HCEC 1CT (cell line): Measurements from ENCODE around the gene SLC12A6.
"Not testable (repeated sequence)": the region's sequence is repeated elsewhere in the genome, so short reads cannot be mapped to it uniquely, and the experiment has no call there.

ENCODE experiments used
- DNase-seq: peaks from one replicate; pipeline ENCODE4 v3.0.0-alpha.2; 2017

The SLC12A6 gene

DNA sequence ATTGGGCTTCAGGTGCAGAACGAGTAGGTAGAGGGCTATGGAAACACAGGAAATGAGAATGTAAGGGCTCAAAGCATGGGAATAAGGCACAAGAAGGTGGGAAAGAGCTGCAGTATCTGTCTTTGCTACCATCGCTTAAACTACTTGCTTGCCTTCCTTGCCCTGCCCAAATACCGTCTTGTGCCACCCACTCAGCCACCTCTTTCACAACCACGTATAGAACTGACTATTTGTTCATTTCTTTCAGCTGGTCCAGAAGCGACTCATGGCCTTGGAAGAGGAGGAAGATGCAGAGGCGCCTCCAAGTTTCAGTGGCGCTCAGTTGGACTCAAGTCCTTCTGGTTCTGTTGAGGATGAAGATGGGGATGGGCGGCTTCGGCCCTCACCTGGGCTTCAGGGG is 17.7 kb upstream of the SLC12A6 start:
- no peak for DNase-seq

DNA sequence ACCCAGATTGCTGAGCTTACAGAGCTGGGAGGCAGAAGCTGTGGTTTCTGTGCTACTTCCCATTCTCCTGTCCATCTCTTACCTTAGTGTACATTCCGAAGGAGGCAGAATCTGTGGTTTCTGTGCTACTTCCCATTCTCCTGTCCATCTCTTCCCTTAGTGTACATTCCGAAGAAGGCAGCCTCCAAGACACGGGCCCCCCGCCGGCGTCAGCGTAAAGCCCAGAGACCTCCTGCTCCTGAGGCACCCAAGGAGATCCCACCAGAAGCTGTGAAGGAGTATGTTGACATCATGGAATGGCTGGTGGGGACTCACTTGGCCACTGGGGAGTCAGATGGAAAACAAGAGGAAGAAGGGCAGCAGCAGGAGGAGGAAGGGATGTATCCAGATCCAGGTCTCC is 16.7 kb upstream of the SLC12A6 start:
- DNase-seq: no peak

DNA sequence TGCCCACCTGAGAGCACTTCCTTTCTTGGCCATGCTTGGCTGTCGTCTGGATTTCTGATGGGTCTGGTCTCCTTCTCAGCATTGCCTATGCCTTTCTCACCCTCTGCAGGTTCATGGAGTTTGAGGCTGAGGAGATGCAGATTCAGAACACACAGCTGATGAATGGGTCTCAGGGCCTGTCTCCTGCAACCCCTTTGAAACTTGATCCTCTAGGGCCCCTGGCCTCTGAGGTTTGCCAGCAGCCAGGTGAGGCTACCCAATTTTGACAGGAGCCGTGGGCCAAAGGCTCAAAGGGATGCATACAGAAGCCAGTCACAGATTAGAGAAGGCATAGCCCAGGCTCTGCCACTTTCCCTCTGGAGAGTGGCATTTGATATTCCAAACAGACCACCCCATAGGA is 16.0 kb upstream of the SLC12A6 start:
- no peak for DNase-seq

- not testable (repeated sequence) for DNase-seq
These were observed 15.4 kb upstream of the SLC12A6 start for GRCh38 chr15:34352996-34353395.

GRCh38 chr15:34349769-34350168 is 12.2 kb upstream of the SLC12A6 start:
- no peak for DNase-seq

GRCh38 chr15:34348735-34349300 is 11.2 kb upstream of the SLC12A6 start:
- no peak for DNase-seq

DNA sequence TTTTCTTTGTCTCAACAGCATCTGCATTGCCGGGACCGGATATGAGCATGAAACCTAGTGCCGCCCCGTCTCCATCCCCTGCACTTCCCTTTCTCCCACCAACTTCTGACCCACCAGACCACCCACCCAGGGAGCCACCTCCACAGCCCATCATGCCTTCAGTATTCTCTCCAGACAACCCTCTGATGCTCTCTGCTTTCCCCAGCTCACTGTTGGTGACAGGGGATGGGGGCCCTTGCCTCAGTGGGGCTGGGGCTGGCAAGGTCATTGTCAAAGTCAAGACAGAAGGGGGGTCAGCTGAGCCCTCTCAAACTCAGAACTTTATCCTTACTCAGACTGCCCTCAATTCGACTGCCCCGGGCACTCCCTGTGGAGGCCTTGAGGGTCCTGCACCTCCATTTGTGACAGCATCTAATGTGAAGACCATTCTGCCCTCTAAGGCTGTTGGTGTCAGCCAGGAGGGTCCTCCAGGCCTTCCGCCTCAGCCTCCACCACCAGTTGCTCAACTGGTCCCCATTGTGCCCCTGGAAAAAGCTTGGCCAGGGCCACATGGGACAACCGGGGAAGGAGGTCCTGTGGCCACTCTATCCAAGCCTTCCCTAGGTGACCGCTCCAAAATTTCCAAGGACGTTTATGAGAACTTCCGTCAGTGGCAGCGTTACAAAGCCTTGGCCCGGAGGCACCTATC is 10.5 kb upstream of the SLC12A6 start:
- no peak for DNase-seq

DNA sequence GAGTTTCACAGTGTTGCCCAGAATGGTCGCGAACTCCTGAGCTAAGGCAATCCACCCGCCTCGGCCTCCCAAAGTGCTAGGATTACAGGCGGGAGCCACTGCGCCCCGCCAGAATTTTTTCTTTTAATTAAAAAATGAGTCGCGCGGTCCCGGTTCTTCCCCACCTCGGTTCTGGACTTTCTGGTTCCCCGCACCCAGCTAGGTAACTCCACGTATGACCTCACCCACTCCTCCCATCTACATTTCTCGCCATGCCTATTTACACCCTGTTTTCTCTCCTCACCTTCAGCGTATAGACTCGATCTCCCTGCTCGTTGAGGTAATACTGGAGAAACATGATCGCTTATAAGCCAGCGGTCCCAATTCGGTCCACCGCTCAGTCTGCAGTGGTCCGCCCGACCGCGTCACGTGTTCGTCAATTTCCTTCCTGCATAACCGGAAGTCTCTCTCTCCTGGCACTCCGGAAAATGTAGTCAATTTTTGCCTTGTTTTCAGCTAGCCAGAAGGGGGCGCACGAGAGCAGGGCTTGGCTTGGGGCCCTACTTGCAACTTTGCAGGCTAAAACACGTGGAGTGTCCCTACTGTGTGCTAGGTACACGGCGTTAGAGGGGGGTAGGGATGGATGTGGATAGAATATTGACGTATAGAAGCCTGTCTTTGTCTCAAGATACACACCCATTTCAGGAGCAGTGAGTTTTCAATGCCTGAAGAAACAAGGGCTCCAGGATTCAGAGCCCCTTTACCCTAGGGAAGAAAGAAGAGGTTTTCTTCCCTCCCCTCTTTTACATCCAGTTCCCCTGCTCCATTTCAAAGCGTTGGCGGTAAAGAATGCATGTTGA is 5.4 kb upstream of the SLC12A6 start, which contains the start of the genes NOP10 and NUTM1:
TSS of gene NOP10 (minus strand) at position 400 of the 839 bp plus-strand sequence. CDS start at position 337, 63 bp downstream.
TSS of gene NUTM1 (plus strand) at position 579 of the 839 bp plus-strand sequence. CDS start 382 bp downstream, outside the sequence.
- DNase-seq: peak; percentile 88

DNA sequence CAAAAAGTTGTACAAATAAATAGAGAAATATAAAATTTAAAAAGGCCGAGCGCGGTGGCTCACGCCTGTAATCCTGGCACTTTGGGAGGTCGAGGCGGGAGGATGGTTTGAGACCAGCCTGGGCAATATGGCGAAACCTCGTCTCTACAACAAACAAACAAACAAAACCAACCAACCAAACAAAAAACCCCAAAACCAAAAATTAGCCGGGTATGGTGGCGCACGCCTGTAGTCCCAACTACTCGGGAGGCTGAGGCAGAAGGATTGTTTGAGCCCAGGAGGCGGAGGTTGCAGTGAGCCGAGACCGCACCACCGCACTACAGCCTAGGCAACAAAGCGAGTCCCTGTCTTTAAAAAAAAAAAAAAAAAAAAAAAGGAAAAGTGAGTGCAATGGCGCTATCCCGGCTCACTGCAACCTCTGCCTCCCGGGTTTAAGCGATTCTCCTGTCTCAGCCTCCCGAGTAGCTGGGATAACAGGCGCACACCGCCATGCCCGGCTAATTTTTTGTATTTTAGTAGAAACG is 4.7 kb upstream of the SLC12A6 start:
- not testable (repeated sequence) for DNase-seq

DNA sequence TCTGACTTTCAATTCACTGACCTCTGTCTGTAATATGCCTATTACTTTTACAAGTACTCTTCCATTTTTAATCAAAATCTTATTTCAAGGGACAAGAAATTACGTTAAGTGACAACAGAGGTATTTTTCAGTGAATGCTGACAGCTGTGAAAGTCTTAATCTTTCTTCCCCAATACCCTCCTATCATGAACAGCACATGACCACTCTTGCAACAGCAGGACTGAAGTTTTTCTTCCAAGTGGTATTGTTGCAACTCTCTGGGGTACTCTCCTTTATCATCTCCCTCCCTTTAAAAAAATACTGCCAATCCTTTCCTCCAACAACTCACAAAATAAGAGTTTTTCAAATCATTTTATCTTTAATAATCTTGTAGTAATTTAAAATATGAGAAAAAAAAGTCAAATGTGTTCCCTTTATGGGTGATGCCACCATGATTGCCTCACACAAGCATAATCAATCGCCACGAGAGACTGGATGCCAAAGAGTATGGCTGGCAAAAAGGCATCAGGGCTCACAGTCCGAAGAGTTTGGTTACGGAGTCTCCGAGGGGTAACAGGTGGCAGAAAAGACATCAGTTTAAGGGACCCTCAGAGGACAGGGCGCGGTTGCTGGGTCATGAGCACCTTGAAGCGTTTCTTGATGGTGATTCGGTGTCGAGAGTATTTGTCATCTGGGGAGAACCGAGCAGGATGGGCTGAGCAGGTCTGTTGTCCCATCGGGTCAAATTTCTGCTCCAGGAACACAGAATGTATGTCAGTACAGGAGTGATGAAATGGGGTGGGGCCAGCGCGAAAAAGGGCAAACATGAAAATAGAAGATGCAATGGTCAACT is 4.0 kb upstream of the SLC12A6 start:
- DNase-seq: no peak

GRCh38 chr15:34339946-34340345 is 2.4 kb upstream of the SLC12A6 start:
- DNase-seq: no peak

- no peak for DNase-seq
These were observed 766 bp upstream of the SLC12A6 start for GRCh38 chr15:34338347-34338746.

- DNase-seq: no peak
These were observed 507 bp downstream of the SLC12A6 start for GRCh38 chr15:34336991-34337556.

DNA sequence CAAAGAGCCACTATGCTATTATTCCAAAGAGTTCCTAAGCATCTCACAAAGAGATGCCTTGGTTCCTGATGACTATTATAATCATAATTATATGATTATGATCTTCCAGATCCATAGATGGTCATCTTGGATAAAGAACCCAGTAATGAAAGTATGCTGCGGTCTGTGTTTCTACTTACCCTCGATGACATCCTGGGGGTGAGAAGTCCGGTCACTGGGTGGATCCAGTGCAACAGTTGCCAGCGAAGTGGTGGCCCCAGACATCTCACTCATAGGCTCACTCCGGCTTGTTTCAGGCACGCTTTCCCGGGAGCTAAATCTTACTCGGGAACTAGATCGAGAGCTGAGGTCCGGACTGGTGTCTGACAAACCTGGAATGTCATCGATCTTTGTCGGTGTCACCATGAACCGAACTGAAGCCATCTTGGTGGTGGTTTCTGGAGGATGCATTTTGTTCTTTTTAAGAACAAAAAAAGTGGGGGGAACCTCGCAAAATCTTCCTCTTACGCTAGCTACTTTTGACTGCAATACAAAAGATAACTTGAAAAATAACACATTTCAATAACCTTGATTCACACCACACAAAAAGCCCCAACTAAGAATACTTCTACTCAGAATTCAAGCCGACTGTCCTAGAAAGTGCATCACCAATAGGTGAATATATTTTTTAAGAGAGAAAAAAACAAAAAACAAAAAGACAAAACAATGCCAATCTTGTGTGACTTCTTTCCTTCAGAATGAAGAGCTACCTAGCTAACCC is 1.2 kb downstream of the SLC12A6 start:
- no peak for DNase-seq

GRCh38 chr15:34335176-34336032 is 2.2 kb downstream of the SLC12A6 start:
- no peak for DNase-seq

GRCh38 chr15:34334672-34335071 is 2.9 kb downstream of the SLC12A6 start:
- no peak for DNase-seq

DNA sequence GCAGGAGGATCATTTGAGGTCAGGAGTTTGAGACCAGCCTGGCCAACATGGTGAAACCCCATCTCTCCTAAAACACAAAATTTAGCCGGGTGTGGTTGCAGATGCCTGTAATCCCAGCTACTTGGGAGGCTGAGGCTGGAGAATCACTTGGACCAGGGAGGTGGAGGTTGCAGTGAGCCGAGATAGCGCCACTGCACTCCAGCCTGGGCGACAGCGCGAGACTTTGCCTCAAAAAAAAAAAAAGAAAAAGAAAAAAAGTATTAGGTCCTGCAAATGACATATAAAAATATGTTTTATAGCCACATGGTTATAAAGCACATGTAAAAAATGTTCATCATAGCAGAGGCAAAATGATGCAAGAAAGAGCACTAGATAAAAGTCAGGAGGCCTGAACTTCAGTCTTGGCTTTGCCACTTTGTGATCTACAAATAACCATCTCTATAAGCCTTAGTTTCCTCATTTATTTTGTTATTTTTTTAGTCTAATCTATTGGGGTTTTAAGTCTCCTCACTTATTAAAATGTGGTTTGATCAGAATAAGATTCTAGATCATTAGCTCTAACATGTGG is 4.9 kb downstream of the SLC12A6 start:
- no peak for DNase-seq

DNA sequence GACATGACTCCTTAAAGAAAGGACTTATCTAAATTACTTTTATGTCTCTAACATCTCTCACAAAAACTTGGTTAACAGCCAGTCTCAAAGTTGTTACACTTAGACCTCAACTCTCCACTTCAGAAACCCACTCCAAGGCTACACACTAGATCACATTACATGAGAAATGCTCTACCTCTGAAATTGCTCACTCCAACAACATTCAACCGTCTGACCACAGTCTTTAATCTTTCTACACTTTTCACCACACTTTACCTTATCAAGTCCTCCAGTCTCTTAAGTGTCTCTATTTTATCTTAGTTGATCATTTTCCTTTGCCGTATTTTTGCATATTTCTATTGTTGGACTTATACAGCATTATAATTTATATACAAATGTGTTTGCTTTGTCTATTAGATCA is 5.8 kb downstream of the SLC12A6 start:
- DNase-seq: no peak

DNA sequence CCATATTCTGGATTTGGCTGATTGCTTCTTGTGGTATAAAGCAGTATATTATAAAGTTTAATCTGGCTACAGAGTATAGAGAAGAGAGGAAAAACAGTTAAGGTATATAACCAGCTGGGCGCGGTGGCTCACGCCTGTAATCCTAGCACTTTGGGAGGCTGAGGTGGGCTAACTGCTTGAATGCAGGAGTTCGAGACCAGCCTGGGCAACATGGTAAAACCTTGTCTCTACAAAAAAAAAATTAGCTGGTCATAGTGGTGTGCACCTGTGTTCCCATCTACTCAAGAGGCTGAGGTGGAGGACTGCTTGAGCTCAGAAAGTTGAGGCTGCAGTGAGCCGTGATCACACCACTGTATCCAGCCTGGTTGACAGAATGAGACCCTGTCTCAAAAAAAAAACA is 7.3 kb downstream of the SLC12A6 start:
- DNase-seq: no peak

GRCh38 chr15:34329006-34329405 is 8.6 kb downstream of the SLC12A6 start:
- DNase-seq: no peak
